ENCODE data around the gene FAM168A.
A peak's percentile ranks its signal among the peaks of the same experiment; 100 is the strongest.

FAM168A gene

DNA sequence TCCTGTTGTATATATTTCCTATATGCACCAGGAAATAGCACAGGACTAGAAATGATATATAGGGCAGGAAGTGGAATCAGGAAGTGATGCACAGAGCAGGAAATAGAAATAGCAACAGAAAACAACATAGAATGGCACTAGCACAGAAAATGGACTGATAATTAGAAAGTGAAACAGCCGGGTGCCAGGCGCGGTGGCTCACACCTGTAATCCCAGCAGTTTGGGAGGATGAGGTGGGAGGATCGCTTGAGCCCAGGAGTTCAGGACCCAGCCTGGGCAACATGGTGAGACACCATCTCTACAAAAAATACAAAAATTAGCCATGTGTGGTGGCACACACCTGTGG lies 231.7 kb downstream of the FAM168A start:
- no peak overlapping the region for H3K4me3 ChIP-seq (ENCODE audit: low read length)
- DNase-seq (ENCODE audit: low read depth): no peak
- TF ChIP-seq, protein P1, sequence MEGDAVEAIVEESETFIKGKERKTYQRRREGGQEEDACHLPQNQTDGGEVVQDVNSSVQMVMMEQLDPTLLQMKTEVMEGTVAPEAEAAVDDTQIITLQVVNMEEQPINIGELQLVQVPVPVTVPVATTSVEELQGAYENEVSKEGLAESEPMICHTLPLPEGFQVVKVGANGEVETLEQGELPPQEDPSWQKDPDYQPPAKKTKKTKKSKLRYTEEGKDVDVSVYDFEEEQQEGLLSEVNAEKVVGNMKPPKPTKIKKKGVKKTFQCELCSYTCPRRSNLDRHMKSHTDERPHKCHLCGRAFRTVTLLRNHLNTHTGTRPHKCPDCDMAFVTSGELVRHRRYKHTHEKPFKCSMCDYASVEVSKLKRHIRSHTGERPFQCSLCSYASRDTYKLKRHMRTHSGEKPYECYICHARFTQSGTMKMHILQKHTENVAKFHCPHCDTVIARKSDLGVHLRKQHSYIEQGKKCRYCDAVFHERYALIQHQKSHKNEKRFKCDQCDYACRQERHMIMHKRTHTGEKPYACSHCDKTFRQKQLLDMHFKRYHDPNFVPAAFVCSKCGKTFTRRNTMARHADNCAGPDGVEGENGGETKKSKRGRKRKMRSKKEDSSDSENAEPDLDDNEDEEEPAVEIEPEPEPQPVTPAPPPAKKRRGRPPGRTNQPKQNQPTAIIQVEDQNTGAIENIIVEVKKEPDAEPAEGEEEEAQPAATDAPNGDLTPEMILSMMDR (IDR thresholded peaks at IDR 0.05; ENCODE audit: insufficient read depth, low read depth, low read length, missing control alignments): no peak

DNA sequence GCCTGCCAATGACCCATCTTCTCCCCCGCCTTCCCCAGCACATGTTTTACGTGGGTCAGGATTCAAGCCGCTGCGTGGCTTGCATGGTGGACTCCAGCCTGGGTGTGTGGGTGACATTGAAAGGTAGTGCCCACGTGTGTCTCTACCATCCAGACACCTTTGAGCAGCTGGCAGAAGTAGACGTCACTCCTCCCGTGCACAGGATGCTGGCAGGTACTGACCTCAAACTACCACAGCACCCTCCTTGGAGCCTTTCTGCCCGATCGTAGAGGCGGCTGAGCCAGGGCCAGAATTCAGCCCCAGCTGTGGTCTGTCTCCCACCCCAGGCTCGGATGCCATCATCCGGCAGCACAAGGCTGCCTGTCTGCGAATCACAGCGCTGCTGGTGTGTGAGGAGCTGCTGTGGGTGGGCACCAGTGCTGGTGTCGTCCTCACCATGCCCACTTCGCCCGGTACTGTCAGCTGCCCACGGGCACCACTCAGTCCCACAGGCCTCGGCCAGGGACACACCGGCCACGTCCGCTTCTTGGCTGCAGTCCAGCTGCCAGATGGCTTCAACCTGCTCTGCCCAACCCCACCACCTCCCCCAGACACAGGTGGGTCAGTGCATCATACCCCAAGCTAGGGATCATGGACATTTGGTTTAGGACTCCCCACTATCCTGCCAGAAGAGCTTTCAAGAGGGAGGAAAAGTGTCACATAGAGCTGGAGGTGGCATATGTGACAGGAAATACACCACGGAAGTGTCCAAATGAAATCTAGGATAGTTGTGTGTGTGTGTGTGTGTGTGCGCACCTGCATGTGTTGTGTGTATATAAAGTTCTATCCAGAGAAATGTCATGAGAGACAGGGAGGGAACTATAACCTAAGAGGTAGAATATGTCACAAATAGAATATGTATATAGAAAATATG lies 232.3 kb downstream of the FAM168A start:
- no peak for DNase-seq (ENCODE audit: low read depth)
- H3K4me3 ChIP-seq (ENCODE audit: low read length): no peak overlapping the region
- TF ChIP-seq, protein P1 (IDR thresholded peaks at IDR 0.05; ENCODE audit: insufficient read depth, low read depth, low read length, missing control alignments): no peak

DNA sequence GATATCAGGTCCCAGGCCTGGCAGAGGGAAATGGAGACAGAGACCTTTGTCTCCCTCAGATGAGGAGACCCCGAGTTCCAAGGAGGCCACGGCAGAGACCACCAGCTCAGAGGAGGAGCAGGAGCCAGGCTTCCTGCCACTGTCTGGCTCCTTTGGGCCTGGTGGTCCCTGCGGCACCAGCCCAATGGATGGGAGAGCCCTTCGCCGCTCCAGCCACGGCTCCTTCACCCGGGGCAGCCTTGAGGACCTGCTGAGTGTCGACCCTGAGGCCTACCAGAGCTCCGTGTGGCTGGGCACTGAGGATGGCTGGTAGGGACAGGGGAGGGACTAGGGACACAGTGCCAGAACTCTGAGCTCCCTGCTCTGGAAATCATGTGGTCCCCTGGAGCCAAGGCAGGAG lies 234.8 kb downstream of the FAM168A start:
- no peak for DNase-seq (ENCODE audit: low read depth)
- TF ChIP-seq, protein P1 (IDR thresholded peaks at IDR 0.05; ENCODE audit: insufficient read depth, low read depth, low read length, missing control alignments): no peak
- H3K4me3 ChIP-seq (ENCODE audit: low read length): no peak overlapping the region

DNA sequence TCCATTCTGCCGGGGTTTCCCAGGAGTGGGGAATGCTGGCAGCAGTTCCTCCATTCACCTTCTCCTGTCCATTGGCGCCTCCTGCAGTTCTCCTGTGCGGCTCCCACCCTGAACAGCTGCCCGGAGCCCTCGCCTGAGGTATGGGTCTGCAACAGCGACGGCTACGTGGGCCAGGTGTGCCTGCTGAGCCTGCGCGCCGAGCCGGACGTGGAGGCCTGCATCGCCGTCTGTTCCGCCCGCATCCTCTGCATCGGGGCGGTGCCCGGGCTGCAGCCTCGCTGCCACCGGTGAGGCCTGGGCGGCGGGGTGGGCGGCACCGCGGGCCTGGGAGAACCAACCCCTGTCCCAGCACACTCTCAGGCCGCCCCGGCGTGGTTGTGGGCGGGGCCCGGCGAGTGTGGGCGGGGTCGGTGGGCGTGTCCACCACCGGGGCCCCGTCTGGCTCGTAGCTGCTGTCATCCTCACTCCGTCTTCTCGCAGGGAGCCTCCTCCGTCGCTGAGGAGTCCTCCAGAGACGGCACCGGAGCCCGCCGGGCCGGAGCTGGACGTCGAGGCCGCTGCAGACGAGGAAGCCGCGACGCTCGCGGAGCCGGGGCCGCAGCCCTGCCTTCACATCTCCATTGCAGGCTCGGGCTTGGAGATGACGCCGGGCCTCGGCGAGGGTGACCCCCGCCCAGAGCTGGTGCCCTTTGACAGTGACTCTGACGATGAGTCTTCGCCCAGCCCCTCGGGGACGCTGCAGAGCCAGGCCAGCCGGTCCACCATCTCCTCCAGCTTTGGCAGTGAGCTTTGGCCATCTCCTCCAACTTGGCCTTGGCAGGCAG lies 235.7 kb downstream of the FAM168A start:
- no peak overlapping the region for H3K4me3 ChIP-seq (ENCODE audit: low read length)
- TF ChIP-seq, protein P1 (IDR thresholded peaks at IDR 0.05; ENCODE audit: insufficient read depth, low read depth, low read length, missing control alignments): no peak

DNA sequence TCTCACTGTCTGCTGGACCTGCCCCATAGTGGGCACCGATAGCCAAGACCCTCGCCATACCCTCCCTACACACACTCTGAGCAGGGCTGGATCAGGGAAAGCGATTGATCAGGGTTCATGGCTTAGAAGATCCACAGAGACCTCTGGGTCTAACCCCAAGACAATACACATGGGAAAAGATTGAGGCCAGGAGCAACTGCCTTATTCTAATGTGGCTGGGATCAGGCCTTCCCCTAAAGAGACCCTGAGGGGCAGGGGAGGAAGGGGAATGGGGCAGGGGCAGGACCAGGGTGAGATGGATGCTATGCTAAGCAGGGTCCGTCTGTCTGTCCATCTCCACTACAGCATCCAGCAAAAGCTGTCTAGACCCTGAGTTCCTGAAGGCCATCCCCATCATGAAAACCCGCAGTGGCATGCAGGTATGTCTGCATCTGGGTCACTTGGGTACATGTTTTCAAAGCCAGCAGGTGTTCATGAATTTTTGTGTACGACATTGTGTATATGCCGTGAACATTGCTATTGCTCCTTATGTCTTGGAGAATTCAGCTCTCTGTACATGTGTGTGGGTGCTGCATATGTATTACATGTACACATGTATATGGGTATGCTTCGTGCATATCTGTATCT lies 237.1 kb downstream of the FAM168A start:
- no peak overlapping the region for H3K4me3 ChIP-seq (ENCODE audit: low read length)
- TF ChIP-seq, protein P1 (IDR thresholded peaks at IDR 0.05; ENCODE audit: insufficient read depth, low read depth, low read length, missing control alignments): no peak
- no peak for DNase-seq (ENCODE audit: low read depth)

More for the DNA sequence above, 235.7 kb downstream of the FAM168A start:
- DNase-seq (ENCODE audit: low read depth): no peak

DNA sequence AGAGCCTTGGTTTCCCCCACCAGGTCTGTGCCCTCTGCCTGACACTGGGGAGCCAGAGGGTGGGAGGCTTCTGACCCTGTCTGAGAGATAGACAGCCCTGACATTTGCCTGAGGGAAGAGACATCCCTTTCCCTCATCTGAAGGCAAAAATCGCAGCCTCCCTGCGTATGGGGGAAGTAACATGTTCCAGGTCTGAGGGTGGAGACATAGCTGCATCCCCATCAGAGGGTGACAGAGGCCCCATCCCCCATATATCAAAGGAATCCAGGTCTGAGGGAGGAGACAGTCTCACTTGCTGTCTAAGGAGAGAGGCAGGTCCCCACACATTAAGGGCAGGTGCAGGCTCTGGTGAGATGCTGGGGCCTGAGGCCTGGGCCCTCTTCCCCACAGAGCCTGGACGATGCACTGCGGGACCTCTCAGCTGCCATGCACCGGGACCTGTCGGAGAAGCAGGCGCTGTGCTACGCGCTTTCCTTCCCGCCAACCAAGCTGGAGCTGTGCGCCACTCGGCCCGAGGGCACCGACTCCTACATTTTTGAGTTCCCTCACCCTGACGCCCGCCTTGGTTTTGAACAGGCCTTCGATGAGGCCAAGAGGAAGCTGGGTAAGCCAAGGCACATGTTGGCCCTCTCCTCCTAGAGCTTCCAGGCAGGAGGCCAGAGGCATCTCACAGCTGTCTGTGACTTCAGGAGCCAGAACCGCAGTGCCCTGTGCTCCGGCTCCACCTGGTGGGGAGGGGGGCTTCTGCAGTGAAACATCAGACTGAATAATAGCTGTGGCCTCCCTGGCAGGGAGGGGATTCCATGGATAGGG lies 237.8 kb downstream of the FAM168A start:
- no peak overlapping the region for H3K4me3 ChIP-seq (ENCODE audit: low read length)
- no peak for DNase-seq (ENCODE audit: low read depth)
- TF ChIP-seq, protein P1 (IDR thresholded peaks at IDR 0.05; ENCODE audit: insufficient read depth, low read depth, low read length, missing control alignments): peak; percentile 23

All from epithelial cell of esophagus (primary cell).